ENCODE measurements around the gene FOXC1.

Gene FOXC1

GRCh38 chr6:1624058-1624850, 14.5 kb downstream of the FOXC1 start:
- no peak for DNase-seq

- DNase-seq = no peak
Measured at GRCh38 chr6:1624851-1625781, 15.4 kb downstream of the FOXC1 start.

DNA sequence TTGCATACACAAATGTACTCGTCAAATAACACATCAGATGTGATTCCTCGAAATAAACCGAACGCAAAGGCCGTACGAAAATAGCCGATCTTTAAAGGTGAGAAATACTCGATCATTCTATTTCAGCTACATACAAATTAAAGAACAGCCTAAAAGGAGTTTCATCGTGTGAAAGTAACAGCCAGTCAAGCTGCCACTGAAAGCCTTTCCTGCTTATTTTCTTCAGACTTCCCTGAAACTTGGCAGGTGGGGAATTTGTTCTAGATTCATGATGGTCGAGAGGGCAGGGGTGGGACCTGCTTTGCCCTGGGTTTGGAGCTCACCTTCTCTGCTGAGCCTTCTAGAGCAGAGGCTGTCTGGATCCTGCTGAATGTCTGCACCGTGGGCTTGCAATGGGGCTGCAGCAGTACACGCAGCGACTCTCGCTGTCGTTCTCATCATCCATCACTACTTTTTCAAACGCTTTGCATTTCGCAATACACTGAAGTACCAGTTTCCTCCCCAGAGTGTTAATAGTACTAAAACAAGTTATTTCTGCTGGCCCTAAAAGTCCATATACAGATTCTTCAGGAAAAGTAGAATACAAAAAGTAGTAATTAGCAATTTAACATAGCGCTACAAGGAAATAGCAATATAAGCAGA, 16.2 kb downstream of the FOXC1 start:
- no peak for DNase-seq

GRCh38 chr6:1626481-1626880, 16.8 kb downstream of the FOXC1 start:
- no peak for DNase-seq

DNA sequence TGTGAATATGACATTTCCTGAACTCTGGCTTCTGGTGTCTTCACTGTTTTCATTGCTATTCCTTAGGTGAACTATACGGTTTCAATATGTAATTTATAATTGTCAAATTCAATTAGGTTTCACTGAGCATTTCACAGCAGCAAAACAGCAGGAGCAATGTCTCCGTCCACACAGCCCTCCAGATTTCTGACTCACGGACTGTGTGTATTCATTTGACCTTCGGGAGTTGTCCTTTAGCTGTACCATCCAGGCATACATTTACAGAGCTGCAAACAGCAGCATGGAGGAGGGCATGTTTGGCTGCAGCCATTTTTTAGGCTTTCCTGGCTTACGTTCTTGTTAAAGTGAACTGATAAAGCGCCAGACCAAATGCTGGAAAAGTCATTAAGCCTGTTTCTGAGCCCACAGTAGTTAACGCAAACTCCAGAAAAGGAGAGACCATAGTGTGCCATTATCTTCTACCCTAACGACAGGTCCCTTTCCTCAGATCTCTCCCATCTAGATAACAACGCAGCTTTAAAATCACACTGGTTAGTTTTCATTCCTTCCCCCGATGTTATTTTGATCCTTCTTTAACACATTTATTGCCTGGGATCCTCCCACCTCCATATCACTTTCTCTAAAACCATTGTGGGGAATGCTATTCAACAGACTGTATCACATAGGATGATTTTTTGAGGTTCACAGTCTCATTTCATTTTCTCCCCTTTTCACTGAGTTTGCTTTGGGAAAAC, 18.3 kb downstream of the FOXC1 start:
- DNase-seq = no peak

GRCh38 chr6:1629316-1629715, 19.6 kb downstream of the FOXC1 start:
- DNase-seq = no peak

- no peak for DNase-seq
Measured at GRCh38 chr6:1630212-1630770, 20.6 kb downstream of the FOXC1 start.

DNA sequence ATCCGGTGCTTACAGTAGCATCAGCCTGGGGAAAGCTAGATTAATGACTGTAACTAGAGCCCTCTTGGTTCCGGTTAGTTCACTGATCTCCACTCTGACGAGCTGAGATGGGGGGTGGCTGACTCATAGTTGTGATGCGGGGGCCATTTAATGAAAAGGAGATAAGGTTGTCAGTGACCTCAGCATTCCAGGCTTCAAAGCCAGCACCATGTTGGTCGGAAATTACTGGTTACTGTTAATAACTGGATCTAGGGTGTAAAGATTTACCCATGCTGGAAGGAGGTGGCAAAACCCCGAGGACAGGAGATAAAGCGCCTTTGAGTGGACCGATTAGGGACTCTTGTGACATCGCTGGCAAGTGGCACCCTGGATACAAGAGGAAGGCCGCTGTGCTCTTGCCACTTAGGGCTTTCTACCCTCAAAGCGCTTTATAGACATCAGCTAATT, 21.1 kb downstream of the FOXC1 start:
- DNase-seq = no peak

GRCh38 chr6:1631251-1631650, 21.5 kb downstream of the FOXC1 start:
- DNase-seq = no peak

- DNase-seq = no peak
Measured at GRCh38 chr6:1633366-1634021, 23.8 kb downstream of the FOXC1 start.

- no peak for DNase-seq
Measured at GRCh38 chr6:1634081-1634480, 24.4 kb downstream of the FOXC1 start.

DNA sequence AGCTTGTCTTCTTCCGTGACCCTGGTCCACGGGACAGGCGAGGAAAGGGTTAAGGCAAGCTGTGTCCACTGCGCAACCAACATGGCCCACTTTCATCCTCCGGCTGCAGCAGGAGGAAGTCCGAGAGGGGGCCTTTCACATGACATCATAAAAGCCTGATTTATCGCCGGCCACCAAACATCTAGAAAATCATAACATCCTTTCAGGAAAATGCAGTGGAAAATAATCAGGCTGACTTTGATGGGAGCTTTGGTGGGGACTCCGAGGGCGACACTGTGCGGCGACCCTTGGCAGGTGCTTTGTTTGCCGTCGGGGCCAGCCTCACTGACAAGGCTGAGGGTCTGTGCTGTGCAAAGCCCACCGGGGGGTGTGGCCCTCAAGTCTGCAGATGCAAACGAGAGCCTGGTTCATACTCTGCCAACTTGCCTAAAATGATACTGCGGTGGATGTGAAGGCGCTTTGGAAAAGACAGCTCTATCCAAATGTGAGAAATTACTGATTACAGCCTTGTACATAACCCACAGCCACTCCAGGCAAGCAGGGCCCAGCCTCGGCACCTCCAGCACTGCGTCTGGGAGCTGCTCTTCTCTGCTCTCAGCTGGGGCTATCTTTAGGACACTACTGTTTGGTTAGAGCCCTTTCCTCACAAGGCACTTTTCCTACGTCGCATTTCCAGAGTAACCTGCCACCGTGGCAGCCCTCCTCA, 25.7 kb downstream of the FOXC1 start:
- DNase-seq = no peak

DNA sequence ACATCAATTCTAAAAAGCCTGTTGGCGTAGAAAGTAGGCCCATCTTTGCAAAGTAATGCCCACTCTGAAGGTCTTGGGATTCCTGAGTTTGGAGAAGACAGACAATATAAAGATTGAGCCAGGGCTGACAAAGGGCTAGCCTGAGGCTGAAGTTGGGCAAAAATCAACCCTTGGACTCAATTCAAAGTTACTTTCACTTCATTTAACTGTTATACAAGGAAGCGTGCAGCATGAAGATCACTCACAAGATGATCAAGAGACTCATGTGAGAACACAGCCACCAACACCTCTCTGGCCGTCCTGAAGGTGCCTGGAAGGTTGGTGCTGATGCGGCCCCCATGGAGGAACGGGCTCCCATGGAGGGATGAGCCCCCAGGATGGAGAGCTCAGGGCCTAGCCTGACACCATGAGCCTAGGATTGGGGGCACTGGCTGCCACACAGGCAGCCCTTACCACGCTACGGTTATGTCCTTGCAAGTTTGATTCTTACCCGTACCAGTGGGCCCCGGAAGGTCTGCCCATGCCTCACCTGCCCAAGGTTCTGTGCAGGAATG, 26.6 kb downstream of the FOXC1 start:
- no peak for DNase-seq

DNA sequence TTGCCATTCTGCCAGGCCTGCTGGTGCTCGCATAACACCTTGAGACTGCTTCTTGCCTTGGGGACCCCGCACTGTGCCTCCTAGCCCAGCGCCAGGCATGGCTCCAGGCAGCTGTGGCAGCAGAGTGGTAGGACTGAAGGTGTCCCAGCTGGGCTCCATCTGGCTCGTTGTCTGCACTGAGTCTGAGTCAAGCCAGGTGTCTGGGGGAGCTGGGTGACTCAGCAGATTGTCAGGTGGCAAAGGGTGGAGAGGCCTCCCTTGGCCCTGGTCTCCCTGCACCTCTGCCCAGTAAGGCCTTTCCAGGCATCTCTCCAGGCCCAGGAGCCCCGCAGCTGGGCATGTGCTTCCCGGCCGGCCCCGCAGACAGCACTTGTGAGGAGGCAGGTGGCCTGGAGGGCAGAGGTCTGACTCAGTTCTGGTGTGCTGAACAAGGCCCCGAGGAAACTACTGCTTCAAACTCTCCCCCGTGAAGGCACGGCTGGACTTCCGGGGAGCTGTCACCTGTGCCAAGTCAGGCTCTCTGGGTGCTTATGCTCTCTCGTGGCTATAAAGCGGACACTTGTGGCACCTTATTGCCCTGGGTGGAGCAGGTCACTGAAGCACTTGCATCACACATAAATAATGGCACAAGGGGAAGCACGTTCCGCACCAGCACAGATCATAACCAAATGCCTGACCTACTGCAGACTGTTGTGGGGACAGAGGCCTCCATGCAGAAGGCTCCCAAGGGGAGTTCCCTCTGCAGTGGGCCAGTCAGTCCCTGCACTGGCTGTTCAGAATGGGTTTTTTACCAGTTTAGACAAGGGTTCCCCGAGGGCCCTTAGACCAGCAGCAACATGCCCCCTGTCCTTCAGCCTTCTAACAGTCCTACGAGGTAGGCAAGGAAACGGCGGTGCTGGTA, 27.5 kb downstream of the FOXC1 start:
- no peak for DNase-seq

DNA sequence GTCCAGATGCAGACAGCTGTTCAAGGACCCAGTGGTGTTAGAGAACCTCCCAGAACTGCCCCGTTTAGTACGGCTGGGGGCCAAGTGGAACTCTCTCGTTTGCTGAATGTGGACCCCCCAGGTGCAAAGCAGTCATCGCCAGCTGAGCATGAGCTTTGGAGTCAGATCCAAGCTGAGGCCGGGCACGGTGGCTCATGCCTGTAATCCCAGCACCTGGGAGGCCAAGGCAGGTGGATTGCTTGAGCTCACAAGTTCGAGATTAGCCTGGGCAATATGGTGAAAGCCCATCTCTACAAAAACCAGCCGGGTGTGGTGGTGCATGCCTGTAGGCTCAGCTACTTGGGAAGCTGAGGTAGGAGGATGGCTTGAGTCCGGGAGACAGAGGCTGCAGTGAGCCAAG, 29.7 kb downstream of the FOXC1 start:
- no peak for DNase-seq

GRCh38 chr6:1640476-1640875, 30.8 kb downstream of the FOXC1 start:
- DNase-seq = no peak

DNA sequence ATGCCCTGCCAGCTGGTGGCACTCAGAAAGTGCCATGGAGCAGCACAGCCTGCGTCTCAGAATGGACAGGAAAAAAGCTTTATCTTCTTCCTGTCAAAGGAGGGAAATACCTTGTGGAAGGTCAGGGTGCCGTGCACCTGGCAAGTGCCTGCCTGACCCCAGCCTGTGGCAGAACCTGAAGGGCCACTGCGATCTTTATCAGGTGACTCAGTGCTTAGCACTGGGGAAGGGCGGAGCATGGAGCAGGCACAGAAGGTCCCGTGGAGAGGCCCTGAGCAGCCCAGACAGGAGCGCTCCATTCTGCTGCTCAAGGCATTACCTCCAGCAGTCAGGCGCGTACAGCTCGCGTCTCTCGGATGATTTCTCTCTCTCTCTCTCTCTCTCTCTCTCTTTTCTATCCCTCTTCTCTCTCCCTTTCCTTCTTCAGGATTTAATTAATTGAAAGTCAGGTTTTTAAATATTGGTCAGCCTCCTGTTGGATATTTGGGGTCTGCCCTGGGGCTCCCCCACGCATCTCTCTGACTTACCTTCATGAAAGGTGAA, 31.7 kb downstream of the FOXC1 start:
- no peak for DNase-seq

DNA sequence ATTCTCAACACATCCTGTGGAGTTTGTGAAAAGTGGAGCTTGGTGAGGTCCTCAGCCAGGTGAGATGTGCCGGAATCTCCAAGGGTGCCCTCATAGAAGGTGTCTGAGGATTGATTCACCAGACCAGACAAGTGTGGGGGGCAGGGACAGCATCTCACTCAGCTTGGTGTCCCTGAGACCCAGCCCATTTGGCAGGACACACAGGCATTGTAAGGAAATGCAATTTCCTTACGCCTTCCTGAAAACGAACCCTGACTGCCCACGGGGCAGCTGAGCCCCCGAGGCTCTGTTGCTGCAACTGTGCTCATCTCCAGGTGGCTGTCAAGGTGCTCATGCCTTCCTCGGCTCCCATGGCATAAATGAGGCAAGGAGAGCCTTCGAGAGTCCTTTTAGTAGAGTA, 33.4 kb downstream of the FOXC1 start:
- DNase-seq = no peak

DNA sequence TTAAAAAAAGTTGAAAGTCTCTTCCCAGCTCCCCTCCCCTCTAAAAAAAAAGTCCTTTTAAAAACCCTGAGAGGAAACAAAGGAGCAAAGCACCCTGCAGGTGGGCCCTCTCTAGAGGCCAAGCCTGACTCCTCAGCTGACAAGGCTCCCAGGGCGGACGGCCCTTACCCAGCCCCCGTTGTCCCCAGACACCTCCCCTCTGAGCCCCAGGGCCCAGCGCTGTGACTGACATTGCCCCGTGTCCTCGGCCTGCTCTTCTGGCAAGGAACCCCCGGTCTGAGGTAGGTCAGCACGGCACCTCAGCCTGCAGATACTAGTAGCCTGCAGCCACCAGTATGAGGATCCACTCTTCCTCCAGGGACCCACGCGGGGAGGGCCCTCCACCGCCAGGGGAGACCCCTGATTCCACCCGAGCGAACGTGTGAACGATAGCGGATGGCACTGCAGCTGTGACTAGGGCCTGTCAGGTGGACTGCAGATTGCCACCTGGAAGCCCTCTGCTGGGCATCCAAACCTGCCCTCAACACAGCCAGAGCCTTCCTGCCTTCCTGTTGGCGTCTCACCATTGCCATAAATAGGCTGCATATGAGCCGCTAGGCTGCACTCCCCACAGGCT, 34.2 kb downstream of the FOXC1 start:
- DNase-seq = no peak
